SK-N-SH treated with all-trans-retinoic acid at 6 μM for 48 hours (cell line): Measurements from ENCODE around the gene ATP23.

Experiments used
- ATAC-seq: fragments of 200-7000 bp; cut with Tn5 transposase; 3 replicates; pipeline ENCODE4 v1.9.1; 2020; ENCODE audit warnings: mild to moderate bottlenecking, moderate library complexity
- ARNTL ChIP-seq: fragments of 450-650 bp; formaldehyde crosslinking; IDR thresholded peaks from 2 replicates; pipeline ENCODE4 v1.5.0; 2020; ENCODE audit warnings: low read depth, mild to moderate bottlenecking, moderate library complexity, borderline replicate concordance
- BACH2 ChIP-seq: fragments of 250-450 bp; sonication (Bioruptor Pico); IDR thresholded peaks from 2 replicates; pipeline ENCODE4 v1.9.0; 2021; ENCODE audit warnings: mild to moderate bottlenecking, borderline replicate concordance
- CREB5 ChIP-seq: fragments of 250-450 bp; sonication (Bioruptor Pico); IDR thresholded peaks from 2 replicates; pipeline ENCODE4 v1.5.1; 2020; ENCODE audit warnings: low read depth, mild to moderate bottlenecking, moderate library complexity
- CSDC2 ChIP-seq: fragments of 250-450 bp; sonication (Bioruptor Pico); IDR thresholded peaks from 2 replicates; pipeline ENCODE4 v1.5.0; 2020; ENCODE audit warnings: mild to moderate bottlenecking, moderate library complexity
- CSRNP3 ChIP-seq: fragments of 250-450 bp; sonication (Bioruptor Pico); IDR thresholded peaks from 2 replicates; pipeline ENCODE4 v1.5.1; 2021; ENCODE audit warnings: mild to moderate bottlenecking, moderate library complexity
- ESRRG ChIP-seq: fragments of 250-450 bp; sonication (Bioruptor Pico); IDR thresholded peaks from 2 replicates; pipeline ENCODE4 v1.6.1; 2021; ENCODE audit warnings: mild to moderate bottlenecking
- GLIS3 ChIP-seq: fragments of 250-450 bp; sonication (Bioruptor Pico); IDR thresholded peaks from 2 replicates; pipeline ENCODE4 v1.5.0; 2020; ENCODE audit warnings: mild to moderate bottlenecking, moderate library complexity
- ISL1 ChIP-seq: fragments of 250-450 bp; sonication (Bioruptor Pico); IDR thresholded peaks from 2 replicates; pipeline ENCODE4 v2.1.2; 2022; ENCODE audit warnings: mild to moderate bottlenecking, moderate library complexity
- OSR1 ChIP-seq: fragments of 250-450 bp; sonication (Bioruptor Pico); IDR thresholded peaks from 2 replicates; pipeline ENCODE4 v1.8.0; 2022; ENCODE audit warnings: moderate library complexity, mild to moderate bottlenecking, inconsistent platforms
- PATZ1 ChIP-seq: fragments of 250-450 bp; sonication (Bioruptor Pico); IDR thresholded peaks from 2 replicates; pipeline ENCODE4 v1.8.0; 2020; ENCODE audit warnings: mild to moderate bottlenecking, moderate library complexity, borderline replicate concordance
- POU6F1 ChIP-seq: fragments of 250-450 bp; sonication (Bioruptor Pico); IDR thresholded peaks from 2 replicates; pipeline ENCODE4 v1.8.0; 2021; ENCODE audit warnings: low read depth, mild to moderate bottlenecking, moderate library complexity, borderline replicate concordance
- PPARA ChIP-seq: fragments of 250-450 bp; sonication (Bioruptor Pico); IDR thresholded peaks from 2 replicates; pipeline ENCODE4 v1.5.0; 2020; ENCODE audit warnings: mild to moderate bottlenecking, borderline replicate concordance
- RARB ChIP-seq: fragments of 250-450 bp; sonication (Bioruptor Pico); IDR thresholded peaks from 2 replicates; pipeline ENCODE4 v1.8.0; 2021; ENCODE audit warnings: mild to moderate bottlenecking, moderate library complexity
- SNAI2 ChIP-seq: fragments of 250-450 bp; sonication (Bioruptor Pico); IDR thresholded peaks from 2 replicates; pipeline ENCODE4 v1.5.0; 2020; ENCODE audit warnings: mild to moderate bottlenecking, moderate library complexity
- TCF4 ChIP-seq: fragments of 250-450 bp; sonication (Bioruptor Pico); IDR thresholded peaks from 2 replicates; pipeline ENCODE4 v1.8.0; 2021; ENCODE audit warnings: mild to moderate bottlenecking, moderate library complexity, borderline replicate concordance
- TOX ChIP-seq: fragments of 250-450 bp; sonication (Bioruptor Pico); IDR thresholded peaks from 2 replicates; pipeline ENCODE4 v1.8.0; 2021; ENCODE audit warnings: mild to moderate bottlenecking, moderate library complexity, borderline replicate concordance
- TSHZ2 ChIP-seq: fragments of 250-450 bp; sonication (Bioruptor Pico); IDR thresholded peaks from 2 replicates; pipeline ENCODE4 v1.5.0; 2020; ENCODE audit warnings: mild to moderate bottlenecking, moderate library complexity
- ZC3H10 ChIP-seq: fragments of 250-450 bp; sonication (Bioruptor Pico); IDR thresholded peaks from 2 replicates; pipeline ENCODE4 v1.5.1; 2021; ENCODE audit warnings: mild to moderate bottlenecking, moderate library complexity
- ZFP3 ChIP-seq: fragments of 250-450 bp; sonication (Bioruptor Pico); IDR thresholded peaks from 2 replicates; pipeline ENCODE4 v1.5.0; 2020; ENCODE audit warnings: mild to moderate bottlenecking, moderate library complexity
- ZFP30 ChIP-seq: fragments of 450-650 bp; formaldehyde crosslinking; IDR thresholded peaks from 2 replicates; pipeline ENCODE4 v1.5.0; 2022; ENCODE audit warnings: mild to moderate bottlenecking, moderate library complexity
- ZNF565 ChIP-seq: fragments of 450-650 bp; formaldehyde crosslinking; conservative IDR thresholded peaks from 2 replicates; pipeline ENCODE4 v1.5.0; 2020; ENCODE audit warnings: low read depth, mild to moderate bottlenecking, moderate library complexity
- ZNF70 ChIP-seq: fragments of 450-650 bp; formaldehyde crosslinking; IDR thresholded peaks from 2 replicates; pipeline ENCODE4 v1.5.0; 2020; ENCODE audit warnings: mild to moderate bottlenecking, moderate library complexity
- ZNF8 ChIP-seq: fragments of 450-650 bp; formaldehyde crosslinking; IDR thresholded peaks from 2 replicates; pipeline ENCODE4 v1.5.0; 2020; ENCODE audit warnings: mild to moderate bottlenecking, moderate library complexity

The ATP23 gene

GRCh38 chr12:57894399-57895292, 46.7 kb upstream of the ATP23 start:
- TF ChIP-seq ZC3H10 (CRISPR knock-in tag) (no peak), OSR1 (CRISPR knock-in tag) (no peak), ARNTL (no peak), TOX (CRISPR knock-in tag) (no peak), BACH2 (CRISPR knock-in tag) (no peak), ZFP30 (CRISPR knock-in tag) (no peak), ISL1 (CRISPR knock-in tag) (no peak), ZNF8 (CRISPR knock-in tag) (no peak), RARB (no peak), CSRNP3 (CRISPR knock-in tag) (no peak), TCF4 (CRISPR knock-in tag) (no peak), POU6F1 (CRISPR knock-in tag) (no peak), SNAI2 (CRISPR knock-in tag) (no peak), ZNF565 (CRISPR knock-in tag) (no peak), PPARA (CRISPR knock-in tag) (no peak), TSHZ2 (CRISPR knock-in tag) (no peak), ESRRG (no peak), GLIS3 (CRISPR knock-in tag) (no peak)
- ATAC-seq, result peak; percentile 21

- TF ChIP-seq RARB (no peak), CSRNP3 (CRISPR knock-in tag) (no peak), OSR1 (CRISPR knock-in tag) (no peak), ARNTL (no peak), ZFP3 (CRISPR knock-in tag) (no peak), TCF4 (CRISPR knock-in tag) (no peak), ESRRG (no peak), ZNF565 (CRISPR knock-in tag) (no peak), GLIS3 (CRISPR knock-in tag) (no peak), ZC3H10 (CRISPR knock-in tag) (no peak), ZFP30 (CRISPR knock-in tag) (no peak), ZNF70 (CRISPR knock-in tag) (no peak)
- TF ChIP-seq, all 23 proteins: peak for 0
- ATAC-seq, result no peak
These were observed 45.8 kb upstream of the ATP23 start for GRCh38 chr12:57895389-57896114.

- ATAC-seq, result no peak
- no peak for TF ChIP-seq ZFP30 (CRISPR knock-in tag)
- TF ChIP-seq CSDC2 (CRISPR knock-in tag), result no peak
- TF ChIP-seq ISL1 (CRISPR knock-in tag), result no peak
- no peak for TF ChIP-seq ARNTL
- no peak for TF ChIP-seq POU6F1 (CRISPR knock-in tag)
- no peak for TF ChIP-seq ZNF8 (CRISPR knock-in tag)
- no peak for TF ChIP-seq CREB5 (CRISPR knock-in tag)
- no peak for TF ChIP-seq BACH2 (CRISPR knock-in tag)
- TF ChIP-seq RARB, result no peak
- no peak for TF ChIP-seq TOX (CRISPR knock-in tag)
- TF ChIP-seq OSR1 (CRISPR knock-in tag), result no peak
- no peak for TF ChIP-seq PATZ1 (CRISPR knock-in tag)
- no peak for TF ChIP-seq ZNF70 (CRISPR knock-in tag)
These were observed 45.3 kb upstream of the ATP23 start for GRCh38 chr12:57896115-57896433.
